Measurements from ENCODE around the gene CACTIN. TPM values are rescaled to one million over a fixed set of nuclear protein-coding genes. Genes with fewer than 3 reads are reported as not detected.
"Not testable (repeated sequence)": the region's sequence is repeated elsewhere in the genome, so short reads cannot be mapped to it uniquely, and the experiment has no call there.

The CACTIN gene
- total and polyA plus RNA-seq, 2 experiments from 2014 or later = 6.9 to 29.1 TPM

DNA sequence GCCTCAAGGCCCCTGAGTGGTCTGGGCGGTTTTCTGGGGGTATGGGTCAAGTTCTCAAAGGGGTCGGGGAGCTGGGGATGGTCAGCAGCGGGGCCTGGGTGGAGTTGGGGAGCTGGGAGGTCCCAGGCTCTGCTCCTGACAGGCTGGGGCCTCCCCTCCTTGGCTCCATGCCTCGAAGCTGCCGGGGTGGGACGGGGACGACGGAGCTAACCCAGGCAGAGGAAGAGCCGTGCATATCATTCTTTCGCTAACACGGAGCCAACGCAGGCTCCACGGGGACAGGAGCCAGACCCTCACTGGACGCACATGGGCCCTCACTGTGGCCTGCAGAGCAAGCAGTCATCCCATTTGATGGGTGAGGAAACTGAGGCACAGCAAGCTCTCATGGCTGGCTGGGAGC is 25.8 kb upstream of the CACTIN start:
- H3K79me2 ChIP-seq (ENCODE audit: insufficient read depth) = no peaks in the 10 kb centered on the region
- H3K36me3 ChIP-seq (ENCODE audit: low read depth) = no peaks in the 10 kb centered on the region; the same call in 1 of the 2 replicates
- no peak overlapping the region for H3K9ac ChIP-seq
- no peak overlapping the region for H3K27ac ChIP-seq
- H2AFZ ChIP-seq = no peak overlapping the region
- H4K20me1 ChIP-seq (ENCODE audit: insufficient read depth) = no peaks in the 10 kb centered on the region
- no peaks in the 10 kb centered on the region for H3K9me2 ChIP-seq (ENCODE audit: insufficient read depth)
- H3K4me3 ChIP-seq = no peak overlapping the region
- DNase-seq = no peak
- H3K27me3 ChIP-seq (replicated peaks; ENCODE audit: insufficient read depth) = no peaks in the 10 kb centered on the region
- H3F3A ChIP-seq (ENCODE audit: insufficient read depth) = peaks cover 5% of the 10 kb centered on the region; the same call in 1 of the 2 replicates
- peaks cover 12% of the 10 kb centered on the region for H3K4me1 ChIP-seq (ENCODE audit: insufficient read depth)
- TF ChIP-seq EZH2 (IDR thresholded peaks at IDR 0.05; ENCODE audit: insufficient read depth, poor library complexity, severe bottlenecking) (no peak), EZH2phosphoT487 (IDR thresholded peaks at IDR 0.05; ENCODE audit: insufficient read depth, low read depth) (no peak)
- H3K9me3 ChIP-seq (ENCODE audit: low read depth) = no peaks in the 10 kb centered on the region
- in situ Hi-C loops (cut with MboI) = no loop called here
- no peak overlapping the region for H3K4me2 ChIP-seq (ENCODE audit: unreplicated experiment)
- WGBS, 2 experiments (ENCODE audit: low coverage in 1 of 2, low lambda C conversion rate in 2 of 2, missing lambda C conversion rate in 2 of 2) = 93% methylated on average over 10 to 14 of the region's 14 CpGs

DNA sequence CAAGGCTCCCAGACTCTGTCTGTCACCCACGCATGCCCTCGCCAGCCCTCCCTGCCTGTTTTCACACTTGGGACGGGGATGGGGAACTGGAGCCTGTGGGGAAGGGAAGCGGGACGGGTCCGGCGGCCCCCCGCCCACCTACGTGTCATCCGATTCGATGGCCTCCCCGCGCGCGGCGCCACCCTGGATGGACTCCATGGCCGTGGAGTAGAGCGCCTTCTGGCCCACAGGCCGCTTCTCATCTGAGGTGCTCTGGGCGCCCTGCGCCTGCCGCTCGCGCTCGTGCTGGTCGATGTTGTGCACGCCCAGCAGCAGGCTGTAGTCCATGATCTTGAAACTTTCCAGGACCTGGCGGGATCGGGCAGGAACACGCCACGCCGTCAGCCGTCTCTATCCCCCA is 25.1 kb upstream of the CACTIN start:
- no peaks in the 10 kb centered on the region for H3K9me3 ChIP-seq (ENCODE audit: low read depth)
- H3K27me3 ChIP-seq (replicated peaks; ENCODE audit: insufficient read depth) = no peaks in the 10 kb centered on the region
- TF ChIP-seq EZH2phosphoT487 (IDR thresholded peaks at IDR 0.05; ENCODE audit: insufficient read depth, low read depth) (no peak), EZH2 (IDR thresholded peaks at IDR 0.05; ENCODE audit: insufficient read depth, poor library complexity, severe bottlenecking) (no peak)
- no peaks in the 10 kb centered on the region; the same call in 1 of the 2 replicates for H3K36me3 ChIP-seq (ENCODE audit: low read depth)
- H3K9me2 ChIP-seq (ENCODE audit: insufficient read depth) = no peaks in the 10 kb centered on the region
- in situ Hi-C loops (cut with MboI) = no loop called here
- no peaks in the 10 kb centered on the region for H3K79me2 ChIP-seq (ENCODE audit: insufficient read depth)
- 95 to 97% methylated on average over 32 to 33 of the region's 33 CpGs for WGBS, 2 experiments (ENCODE audit: low coverage in 1 of 2, low lambda C conversion rate in 2 of 2, missing lambda C conversion rate in 2 of 2)
- H3F3A ChIP-seq (ENCODE audit: insufficient read depth) = peaks cover 5% of the 10 kb centered on the region; the same call in 1 of the 2 replicates
- no peak overlapping the region for H3K4me2 ChIP-seq (ENCODE audit: unreplicated experiment)
- H3K9ac ChIP-seq = no peak overlapping the region
- no peak overlapping the region for H3K4me3 ChIP-seq
- H3K27ac ChIP-seq = no peak overlapping the region
- no peak overlapping the region for H2AFZ ChIP-seq
- H4K20me1 ChIP-seq (ENCODE audit: insufficient read depth) = no peaks in the 10 kb centered on the region
- peaks cover 12% of the 10 kb centered on the region for H3K4me1 ChIP-seq (ENCODE audit: insufficient read depth)
- no peak for DNase-seq

DNA sequence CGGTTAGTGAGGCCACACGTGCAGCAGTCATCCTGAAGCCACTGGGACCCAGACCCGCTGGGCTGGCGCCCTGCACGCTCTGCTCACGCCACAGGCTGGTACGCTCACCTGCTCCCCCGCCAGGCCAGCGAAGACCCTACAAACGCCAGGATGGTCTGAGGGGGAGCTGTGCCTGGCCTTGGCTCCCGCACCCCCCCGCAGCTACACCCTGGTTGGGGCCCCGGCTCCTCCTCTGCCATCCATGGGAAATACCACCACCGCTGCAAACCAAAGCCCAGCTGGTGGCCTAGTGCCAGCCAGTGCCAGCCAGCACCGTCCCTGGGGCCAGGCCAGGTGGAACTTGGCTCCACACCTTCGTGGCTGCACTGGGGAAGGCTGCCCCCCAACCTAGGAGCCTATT is 23.3 kb upstream of the CACTIN start:
- Histone ChIP-seq H3K27me3 (replicated peaks; ENCODE audit: insufficient read depth) (no peaks in the 10 kb centered on the region), H3K4me2 (ENCODE audit: unreplicated experiment) (no peak overlapping the region), H3K9ac (no peak overlapping the region), H2AFZ (no peak overlapping the region), H4K20me1 (ENCODE audit: insufficient read depth) (no peaks in the 10 kb centered on the region), H3K4me3 (no peak overlapping the region), H3K36me3 (ENCODE audit: low read depth) (no peaks in the 10 kb centered on the region), H3K79me2 (ENCODE audit: insufficient read depth) (no peaks in the 10 kb centered on the region), H3F3A (ENCODE audit: insufficient read depth) (no peaks in the 10 kb centered on the region), H3K9me3 (ENCODE audit: low read depth) (no peaks in the 10 kb centered on the region), H3K9me2 (ENCODE audit: insufficient read depth) (no peaks in the 10 kb centered on the region), H3K27ac (no peak overlapping the region), H3K4me1 (ENCODE audit: insufficient read depth) (no peaks in the 10 kb centered on the region)
- in situ Hi-C loops (cut with MboI) = no loop called here
- TF ChIP-seq EZH2phosphoT487 (IDR thresholded peaks at IDR 0.05; ENCODE audit: insufficient read depth, low read depth) (no peak), EZH2 (IDR thresholded peaks at IDR 0.05; ENCODE audit: insufficient read depth, poor library complexity, severe bottlenecking) (no peak)
- 82 to 85% methylated on average over 15 to 16 of the region's 16 CpGs for WGBS, 2 experiments (ENCODE audit: low coverage in 1 of 2, low lambda C conversion rate in 2 of 2, missing lambda C conversion rate in 2 of 2)
- no peak for DNase-seq

DNA sequence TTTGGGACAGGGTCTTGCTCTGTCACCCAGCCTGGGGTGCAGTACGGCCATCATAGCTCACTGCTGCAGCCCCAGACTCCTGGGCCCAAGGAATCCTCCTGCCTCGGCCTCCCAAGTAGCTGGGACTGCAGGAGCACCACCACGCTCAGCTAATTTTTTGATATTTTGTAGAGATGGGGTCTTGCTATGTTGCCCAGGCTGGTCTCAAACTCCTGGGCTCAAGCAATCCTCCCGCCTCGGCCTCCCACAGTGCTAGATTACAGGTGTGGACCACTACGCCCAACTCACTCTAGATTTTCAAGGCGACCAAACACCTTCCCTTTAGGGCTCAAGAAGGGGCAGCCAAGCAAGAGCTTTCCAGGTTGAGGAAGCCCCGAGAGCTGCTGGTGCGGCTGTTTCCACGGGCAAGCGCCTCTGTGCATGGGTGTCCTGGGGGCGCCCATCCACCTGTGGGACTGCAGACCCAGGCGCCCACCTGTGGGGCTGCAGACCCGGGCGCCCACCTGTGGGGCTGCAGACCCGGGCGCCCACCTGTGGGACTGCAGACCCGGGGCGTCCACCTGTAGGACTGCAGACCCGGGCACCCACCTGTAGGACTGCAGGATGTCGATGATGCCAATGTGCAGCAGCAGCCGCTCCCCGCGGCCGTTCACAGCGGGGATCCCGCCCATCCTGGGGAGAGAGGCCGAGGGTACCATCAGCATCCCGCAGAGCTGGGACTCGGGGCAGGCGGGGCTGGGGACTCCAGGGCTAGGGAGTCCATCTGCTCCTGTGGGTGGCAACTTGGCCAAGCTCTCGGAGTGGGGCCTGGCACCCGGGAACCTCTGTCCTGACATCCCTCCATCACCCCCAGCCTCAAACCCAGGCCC is 21.7 kb upstream of the CACTIN start:
- no peaks in the 10 kb centered on the region for H3K9me3 ChIP-seq (ENCODE audit: low read depth)
- H3F3A ChIP-seq (ENCODE audit: insufficient read depth) = no peaks in the 10 kb centered on the region
- in situ Hi-C loops (cut with MboI) = no loop called here
- H3K27ac ChIP-seq = no peak overlapping the region
- H3K36me3 ChIP-seq (ENCODE audit: low read depth) = no peaks in the 10 kb centered on the region
- no peak overlapping the region for H3K4me3 ChIP-seq
- no peak overlapping the region for H3K4me2 ChIP-seq (ENCODE audit: unreplicated experiment)
- no peaks in the 10 kb centered on the region for H3K4me1 ChIP-seq (ENCODE audit: insufficient read depth)
- no peak overlapping the region for H2AFZ ChIP-seq
- no peaks in the 10 kb centered on the region for H3K27me3 ChIP-seq (replicated peaks; ENCODE audit: insufficient read depth)
- 96 to 98% methylated on average over 30 to 33 of the region's 33 CpGs for WGBS, 2 experiments (ENCODE audit: low coverage in 1 of 2, low lambda C conversion rate in 2 of 2, missing lambda C conversion rate in 2 of 2)
- DNase-seq = no peak
- no peaks in the 10 kb centered on the region for H3K79me2 ChIP-seq (ENCODE audit: insufficient read depth)
- H3K9ac ChIP-seq = no peak overlapping the region
- TF ChIP-seq EZH2 (IDR thresholded peaks at IDR 0.05; ENCODE audit: insufficient read depth, poor library complexity, severe bottlenecking) (no peak), EZH2phosphoT487 (IDR thresholded peaks at IDR 0.05; ENCODE audit: insufficient read depth, low read depth) (no peak)
- no peaks in the 10 kb centered on the region for H4K20me1 ChIP-seq (ENCODE audit: insufficient read depth)
- H3K9me2 ChIP-seq (ENCODE audit: insufficient read depth) = no peaks in the 10 kb centered on the region

DNA sequence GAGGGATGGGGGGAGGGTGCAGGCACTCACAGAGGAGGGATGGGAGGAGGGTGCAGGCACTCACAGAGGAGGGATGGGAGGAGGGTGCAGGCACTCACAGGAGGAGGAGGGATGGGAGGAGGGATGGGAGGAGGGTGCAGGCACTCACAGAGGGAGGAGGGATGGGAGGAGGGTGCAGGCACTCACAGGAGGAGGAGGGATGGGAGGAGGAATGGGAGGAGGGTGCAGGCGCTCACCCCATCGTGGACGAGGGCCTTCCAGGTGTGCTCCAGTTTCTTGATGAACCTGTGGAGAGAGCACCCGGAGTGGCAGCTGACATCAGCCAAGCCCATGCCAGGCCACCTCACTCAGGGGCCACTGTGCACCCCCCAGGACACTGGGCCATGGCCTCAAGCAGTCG is 20.5 kb upstream of the CACTIN start:
- H3K4me3 ChIP-seq; H3K4me2 ChIP-seq (ENCODE audit: unreplicated experiment); H3K27me3 ChIP-seq (replicated peaks; ENCODE audit: insufficient read depth); H4K20me1 ChIP-seq (ENCODE audit: insufficient read depth); H3K27ac ChIP-seq; H3K36me3 ChIP-seq (ENCODE audit: low read depth); H3K4me1 ChIP-seq (ENCODE audit: insufficient read depth); H2AFZ ChIP-seq; H3K9me3 ChIP-seq (ENCODE audit: low read depth); H3K9ac ChIP-seq; H3F3A ChIP-seq (ENCODE audit: insufficient read depth); DNase-seq; H3K79me2 ChIP-seq (ENCODE audit: insufficient read depth); in situ Hi-C loops (cut with MboI); H3K9me2 ChIP-seq (ENCODE audit: insufficient read depth): not testable (repeated sequence)
- WGBS, 2 experiments (ENCODE audit: low coverage in 1 of 2, low lambda C conversion rate in 2 of 2, missing lambda C conversion rate in 2 of 2) = 87 to 92% methylated on average over 4 to 5 of the region's 5 CpGs

Measured in GM23248 (cell line).